ENCODE data around the gene SERPINI1.

GRCh38 chr3:167840247-167840646, 104.7 kb downstream of the SERPINI1 start:
- TF ChIP-seq CTCF (conservative IDR thresholded peaks at IDR 0.05; ENCODE audit: low read length) (no peak), EZH2phosphoT487 (IDR thresholded peaks at IDR 0.05; ENCODE audit: borderline replicate concordance) (no peak)
